ENCODE results near the gene GLYR1.

Gene GLYR1

DNA sequence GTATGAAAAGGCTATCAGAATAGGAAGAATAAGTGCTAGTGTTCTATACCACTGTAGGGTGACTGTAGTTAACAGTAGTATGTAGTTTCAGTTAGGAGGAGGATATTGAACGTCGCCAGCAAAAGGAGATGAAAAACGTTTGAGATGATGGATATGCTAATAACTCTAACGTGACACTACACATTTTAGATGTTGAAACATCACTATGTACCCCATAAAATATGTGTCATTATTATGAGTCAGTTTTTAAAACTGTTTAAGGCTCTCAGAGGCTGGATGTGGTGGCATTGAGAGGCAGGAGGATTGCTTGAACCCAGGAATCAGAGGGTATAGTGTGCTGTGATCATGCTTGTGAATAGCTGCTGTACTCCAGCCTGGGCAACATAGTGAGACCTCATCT lies 32.0 kb upstream of the GLYR1 start:
- DNase-seq (ENCODE audit: insufficient read length, low spot score): no peak
- TF ChIP-seq CTCF (IDR thresholded peaks at IDR 0.05; ENCODE audit: insufficient read depth, missing control alignments): no peak
- FAIRE-seq: no peak

GRCh38 chr16:4877380-4877685 lies 30.2 kb upstream of the GLYR1 start:
- no peak for FAIRE-seq
- no peak for TF ChIP-seq CTCF (IDR thresholded peaks at IDR 0.05; ENCODE audit: insufficient read depth, missing control alignments)
- no peak for DNase-seq (ENCODE audit: insufficient read length, low spot score)

GRCh38 chr16:4876646-4877379 lies 29.7 kb upstream of the GLYR1 start:
- FAIRE-seq (no peak), DNase-seq (ENCODE audit: insufficient read length, low spot score) (no peak)
- no peak for TF ChIP-seq CTCF (IDR thresholded peaks at IDR 0.05; ENCODE audit: insufficient read depth, missing control alignments)

- FAIRE-seq (no peak), DNase-seq (ENCODE audit: insufficient read length, low spot score) (no peak)
- no peak for TF ChIP-seq CTCF (IDR thresholded peaks at IDR 0.05; ENCODE audit: insufficient read depth, missing control alignments)
Measured at GRCh38 chr16:4874666-4875065, 27.6 kb upstream of the GLYR1 start.

- no peak for FAIRE-seq
- DNase-seq (ENCODE audit: insufficient read length, low spot score): no peak
- no peak for TF ChIP-seq CTCF (IDR thresholded peaks at IDR 0.05; ENCODE audit: insufficient read depth, missing control alignments)
Measured at GRCh38 chr16:4873091-4873490, 26.0 kb upstream of the GLYR1 start.

DNA sequence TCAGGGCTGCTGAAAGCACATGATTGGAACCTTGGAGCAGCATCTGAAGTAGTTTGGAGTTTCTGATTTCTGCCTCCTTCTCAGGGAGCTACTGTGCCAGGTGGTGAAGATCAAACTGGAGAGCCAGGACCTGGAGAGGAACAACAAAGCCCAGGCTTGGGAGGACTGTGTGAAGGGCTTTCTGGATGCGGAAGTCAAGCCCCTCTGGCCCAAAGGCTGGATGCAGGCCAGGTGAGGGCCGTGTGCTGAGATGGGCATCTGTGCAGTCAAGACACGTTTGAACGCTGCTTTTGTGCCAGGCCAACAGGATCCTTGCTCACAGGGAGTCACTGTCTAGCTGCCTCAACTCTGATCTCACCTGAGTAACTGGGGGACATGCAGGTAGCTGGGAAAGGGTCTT lies 24.0 kb upstream of the GLYR1 start:
- FAIRE-seq: no peak
- no peak for TF ChIP-seq CTCF (IDR thresholded peaks at IDR 0.05; ENCODE audit: insufficient read depth, missing control alignments)
- DNase-seq (ENCODE audit: insufficient read length, low spot score): no peak

DNA sequence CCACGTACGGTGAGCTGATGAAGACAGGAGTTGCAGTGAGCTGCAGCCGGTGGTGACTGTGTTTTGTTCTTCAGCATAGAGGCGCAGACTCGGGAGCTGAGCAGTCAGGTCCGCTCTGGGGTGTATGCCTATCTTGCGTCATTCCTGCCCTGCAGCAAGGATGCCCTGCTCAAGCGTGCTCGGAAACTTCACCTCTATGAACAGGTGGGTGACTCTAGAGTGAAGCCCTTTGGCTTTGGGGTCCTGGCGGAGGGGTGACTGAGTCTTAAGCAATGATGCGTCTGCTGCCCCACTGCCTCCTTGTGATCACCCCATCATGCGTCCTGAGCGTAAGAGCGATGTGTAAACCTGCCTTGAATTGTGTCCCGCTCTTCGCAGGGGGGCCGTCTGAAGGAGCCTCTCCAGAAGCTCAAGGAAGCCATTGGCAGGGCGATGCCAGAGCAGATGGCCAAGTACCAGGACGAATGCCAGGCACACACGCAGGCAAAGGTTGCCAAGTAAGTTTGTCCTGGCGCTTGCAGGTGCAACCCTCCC lies 23.1 kb upstream of the GLYR1 start:
- TF ChIP-seq CTCF (IDR thresholded peaks at IDR 0.05; ENCODE audit: insufficient read depth, missing control alignments): no peak
- no peak for DNase-seq (ENCODE audit: insufficient read length, low spot score)
- no peak for FAIRE-seq
